Fibroblast of the aortic adventitia (primary cell): ENCODE measurements around the gene GREM1. TPM values are rescaled to one million over a fixed set of nuclear protein-coding genes. Genes with fewer than 3 reads are reported as not detected.

Experiments used
- DNase-seq: peaks from one replicate; pipeline ENCODE4 v3.0.0-alpha.2; 2010; ENCODE audit warnings: low read depth
- H3K4me3 ChIP-seq: 2 replicates; pipeline ENCODE4 v1.5.1; 2011; ENCODE audit warnings: low read depth, mild to moderate bottlenecking, control low read depth, low read length, moderate library complexity
- total RNA-seq: library from RNA; depleted of rRNA; stranded (reverse); fragments of >200 nt; gene quantifications from 2 replicates; pipeline ENCODE4 v1.2.3, GENCODE V29; 2012; ENCODE audit warnings: low replicate concordance
- TF ChIP-seq, protein P1 (sequence below): IDR thresholded peaks from 2 replicates; pipeline ENCODE4 v1.5.1; 2011; ENCODE audit warnings: mild to moderate bottlenecking, low read length, control low read depth, inconsistent platforms; ENCODE audit not compliant: insufficient read depth

GREM1 gene
- total RNA-seq = 25.1 and 181 TPM in 2 replicates

- DNase-seq = peak; percentile 65
- TF ChIP-seq, protein P1, sequence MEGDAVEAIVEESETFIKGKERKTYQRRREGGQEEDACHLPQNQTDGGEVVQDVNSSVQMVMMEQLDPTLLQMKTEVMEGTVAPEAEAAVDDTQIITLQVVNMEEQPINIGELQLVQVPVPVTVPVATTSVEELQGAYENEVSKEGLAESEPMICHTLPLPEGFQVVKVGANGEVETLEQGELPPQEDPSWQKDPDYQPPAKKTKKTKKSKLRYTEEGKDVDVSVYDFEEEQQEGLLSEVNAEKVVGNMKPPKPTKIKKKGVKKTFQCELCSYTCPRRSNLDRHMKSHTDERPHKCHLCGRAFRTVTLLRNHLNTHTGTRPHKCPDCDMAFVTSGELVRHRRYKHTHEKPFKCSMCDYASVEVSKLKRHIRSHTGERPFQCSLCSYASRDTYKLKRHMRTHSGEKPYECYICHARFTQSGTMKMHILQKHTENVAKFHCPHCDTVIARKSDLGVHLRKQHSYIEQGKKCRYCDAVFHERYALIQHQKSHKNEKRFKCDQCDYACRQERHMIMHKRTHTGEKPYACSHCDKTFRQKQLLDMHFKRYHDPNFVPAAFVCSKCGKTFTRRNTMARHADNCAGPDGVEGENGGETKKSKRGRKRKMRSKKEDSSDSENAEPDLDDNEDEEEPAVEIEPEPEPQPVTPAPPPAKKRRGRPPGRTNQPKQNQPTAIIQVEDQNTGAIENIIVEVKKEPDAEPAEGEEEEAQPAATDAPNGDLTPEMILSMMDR = no peak
- peak within 1 kb of the TSS; percentile 83 for H3K4me3 ChIP-seq
Observed at GRCh38 chr15:32717426-32718226, at the start of gene GREM1. TSS of gene GREM1 (plus strand) at chr15:32718004. CDS start at chr15:32730691, 12,687 bp downstream.

DNA sequence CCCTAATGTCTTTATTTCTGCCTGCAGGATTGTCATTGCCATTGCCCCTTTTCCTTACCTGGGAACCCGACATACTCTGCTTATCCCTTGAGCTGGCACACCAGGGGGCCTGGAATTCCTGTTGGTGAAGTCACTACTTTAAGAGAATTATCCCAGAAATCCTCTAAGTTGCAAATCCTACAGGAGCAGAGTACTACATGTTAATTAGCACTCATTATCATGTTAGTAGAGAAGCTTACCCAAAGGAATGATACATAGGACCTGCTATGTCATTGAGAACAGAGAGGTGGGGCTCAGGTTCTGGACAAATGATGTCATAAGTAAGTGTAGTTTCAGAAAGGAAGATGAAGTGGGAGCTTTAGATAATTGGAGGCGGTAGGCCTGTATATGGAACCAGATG, 48.9 kb upstream of the GREM1 start:
- H3K4me3 ChIP-seq = no peak overlapping the region
- TF ChIP-seq, protein P1 = no peak
- no peak for DNase-seq

- DNase-seq = peak; percentile 96
- TF ChIP-seq, protein P1 = no peak
- peak overlapping the region; percentile 26 for H3K4me3 ChIP-seq
Observed at GRCh38 chr15:32669896-32670611, 47.8 kb upstream of the GREM1 start.

DNA sequence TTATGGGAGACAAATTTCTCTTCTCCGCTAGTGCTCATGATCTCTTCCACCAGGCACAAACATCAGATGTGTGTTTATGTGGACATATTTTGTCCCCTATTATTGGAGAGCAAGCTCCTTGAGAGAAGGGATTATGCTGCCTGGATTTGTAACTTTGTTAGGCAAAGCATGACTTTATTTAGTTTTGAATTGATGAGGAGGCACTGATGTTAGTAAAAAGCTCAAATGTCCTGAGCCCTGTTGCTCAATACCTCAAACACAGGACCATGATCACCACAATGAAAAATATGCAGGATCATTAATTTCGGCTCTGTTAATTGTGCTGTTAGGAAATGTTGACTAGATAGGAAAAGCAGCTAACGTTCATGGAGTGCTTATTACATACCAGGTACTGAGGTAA, 47.2 kb upstream of the GREM1 start:
- no peak for DNase-seq
- H3K4me3 ChIP-seq = no peak overlapping the region
- TF ChIP-seq, protein P1 = no peak

GRCh38 chr15:32671339-32672325, 46.2 kb upstream of the GREM1 start:
- TF ChIP-seq, protein P1 = no peak
- DNase-seq = no peak
- H3K4me3 ChIP-seq = no peak overlapping the region

GRCh38 chr15:32674681-32675080, 43.1 kb upstream of the GREM1 start:
- H3K4me3 ChIP-seq = no peak overlapping the region
- TF ChIP-seq, protein P1 = no peak
- no peak for DNase-seq
